BLaER1 (cell line): ENCODE measurements around the gene NEURL1B.

Experiments
- H3K27ac ChIP-seq: shearing (Covaris generic); formaldehyde crosslinking; 2 replicates; pipeline ENCODE4 v1.8.1; 2022
- H3K27me3 ChIP-seq: shearing (Covaris generic); formaldehyde crosslinking; 2 replicates; pipeline ENCODE4 v1.8.1; 2022
- H3K36me3 ChIP-seq: shearing (Covaris generic); formaldehyde crosslinking; 2 replicates; pipeline ENCODE4 v1.8.1; 2022
- H3K4me1 ChIP-seq: shearing (Covaris generic); formaldehyde crosslinking; 2 replicates; pipeline ENCODE4 v1.8.1; 2022
- H3K4me2 ChIP-seq: shearing (Covaris generic); formaldehyde crosslinking; 2 replicates; pipeline ENCODE4 v1.8.1; 2022
- H3K4me3 ChIP-seq: shearing (Covaris generic); formaldehyde crosslinking; 2 replicates; pipeline ENCODE4 v1.8.1; 2022
- H3K9ac ChIP-seq: shearing (Covaris generic); formaldehyde crosslinking; 2 replicates; pipeline ENCODE4 v1.8.1; 2022
- H3K9me3 ChIP-seq: shearing (Covaris generic); formaldehyde crosslinking; 2 replicates; pipeline ENCODE4 v1.8.1; 2022
- H4K20me1 ChIP-seq: shearing (Covaris generic); formaldehyde crosslinking; 2 replicates; pipeline ENCODE4 v1.8.1; 2022
- Cebpa-rat ChIP-seq: shearing (Covaris generic); IDR thresholded peaks from 2 replicates; pipeline ENCODE4 v1.8.1; 2022

NEURL1B gene

GRCh38 chr5:172632346-172633092, 8.5 kb upstream of the NEURL1B start:
- Histone ChIP-seq H3K4me3 (no peak overlapping the region), H3K27ac (no peak overlapping the region)
- no peak for TF ChIP-seq Cebpa-rat

GRCh38 chr5:172633403-172633970, 7.6 kb upstream of the NEURL1B start:
- no peak overlapping the region for H3K27ac ChIP-seq
- H3K36me3 ChIP-seq = no peaks in the 10 kb centered on the region
- H3K27me3 ChIP-seq = no peaks in the 10 kb centered on the region
- TF ChIP-seq Cebpa-rat = no peak
- no peaks in the 10 kb centered on the region for H3K9me3 ChIP-seq
- no peak overlapping the region for H3K9ac ChIP-seq
- no peaks in the 10 kb centered on the region for H4K20me1 ChIP-seq
- no peak overlapping the region for H3K4me2 ChIP-seq
- peaks cover 30% of the 10 kb centered on the region for H3K4me1 ChIP-seq
- no peak overlapping the region for H3K4me3 ChIP-seq

More at GRCh38 chr5:172632346-172633092, 8.5 kb upstream of the NEURL1B start:
- Histone ChIP-seq H3K27me3 (no peaks in the 10 kb centered on the region), H3K4me2 (peak overlapping the region; percentile 32), H3K9me3 (no peaks in the 10 kb centered on the region), H3K36me3 (no peaks in the 10 kb centered on the region), H4K20me1 (no peaks in the 10 kb centered on the region), H3K9ac (no peak overlapping the region), H3K4me1 (peaks cover 20% of the 10 kb centered on the region)

GRCh38 chr5:172634106-172634899, 6.8 kb upstream of the NEURL1B start:
- Histone ChIP-seq H3K4me1 (peaks cover 38% of the 10 kb centered on the region), H3K36me3 (no peaks in the 10 kb centered on the region), H3K27ac (no peak overlapping the region), H3K4me2 (no peak overlapping the region), H3K27me3 (no peaks in the 10 kb centered on the region), H3K9me3 (no peaks in the 10 kb centered on the region), H4K20me1 (no peaks in the 10 kb centered on the region), H3K4me3 (no peak overlapping the region), H3K9ac (no peak overlapping the region)
- no peak for TF ChIP-seq Cebpa-rat

GRCh38 chr5:172635038-172635437, 6.0 kb upstream of the NEURL1B start:
- no peak overlapping the region for H3K4me2 ChIP-seq
- peaks cover 45% of the 10 kb centered on the region for H3K4me1 ChIP-seq
- H3K27ac ChIP-seq = no peak overlapping the region
- no peak overlapping the region for H3K9ac ChIP-seq
- no peaks in the 10 kb centered on the region for H3K9me3 ChIP-seq
- TF ChIP-seq Cebpa-rat = no peak
- no peak overlapping the region for H3K4me3 ChIP-seq
- no peaks in the 10 kb centered on the region for H3K36me3 ChIP-seq
- no peaks in the 10 kb centered on the region for H3K27me3 ChIP-seq
- H4K20me1 ChIP-seq = no peaks in the 10 kb centered on the region

GRCh38 chr5:172636279-172637050, 4.6 kb upstream of the NEURL1B start:
- Histone ChIP-seq H3K4me2 (peak overlapping the region; percentile 62), H3K36me3 (no peaks in the 10 kb centered on the region), H3K4me3 (no peak overlapping the region), H4K20me1 (no peaks in the 10 kb centered on the region), H3K4me1 (peaks cover 53% of the 10 kb centered on the region), H3K9me3 (no peaks in the 10 kb centered on the region), H3K27ac (no peak overlapping the region), H3K27me3 (no peaks in the 10 kb centered on the region), H3K9ac (no peak overlapping the region)
- no peak for TF ChIP-seq Cebpa-rat

- Histone ChIP-seq H3K9me3 (no peaks in the 10 kb centered on the region), H4K20me1 (no peaks in the 10 kb centered on the region), H3K27me3 (no peaks in the 10 kb centered on the region), H3K4me1 (peaks cover 53% of the 10 kb centered on the region), H3K9ac (no peak overlapping the region), H3K27ac (no peak overlapping the region), H3K36me3 (no peaks in the 10 kb centered on the region), H3K4me2 (peak overlapping the region; percentile 62), H3K4me3 (no peak overlapping the region)
- no peak for TF ChIP-seq Cebpa-rat
These were observed 3.9 kb upstream of the NEURL1B start for GRCh38 chr5:172637110-172637580.

- no peaks in the 10 kb centered on the region for H3K36me3 ChIP-seq
- H3K4me2 ChIP-seq = peak overlapping the region; percentile 62
- no peaks in the 10 kb centered on the region for H3K9me3 ChIP-seq
- peaks cover 47% of the 10 kb centered on the region for H3K4me1 ChIP-seq
- no peak overlapping the region for H3K4me3 ChIP-seq
- no peak for TF ChIP-seq Cebpa-rat
- H3K27ac ChIP-seq = no peak overlapping the region; the same call in 1 of the 2 replicates
- no peaks in the 10 kb centered on the region for H3K27me3 ChIP-seq
- H4K20me1 ChIP-seq = no peaks in the 10 kb centered on the region
- no peak overlapping the region; the same call in 1 of the 2 replicates for H3K9ac ChIP-seq
These were observed 3.3 kb upstream of the NEURL1B start for GRCh38 chr5:172637740-172638139.

GRCh38 chr5:172638209-172638768, 2.8 kb upstream of the NEURL1B start:
- Histone ChIP-seq H3K27me3 (no peaks in the 10 kb centered on the region), H4K20me1 (no peaks in the 10 kb centered on the region), H3K27ac (no peak overlapping the region), H3K36me3 (no peaks in the 10 kb centered on the region), H3K4me1 (peaks cover 47% of the 10 kb centered on the region), H3K4me2 (peak overlapping the region; percentile 62), H3K9me3 (no peaks in the 10 kb centered on the region), H3K4me3 (no peak overlapping the region), H3K9ac (no peak overlapping the region; the same call in 1 of the 2 replicates)
- no peak for TF ChIP-seq Cebpa-rat

- Histone ChIP-seq H3K4me1 (peaks cover 65% of the 10 kb centered on the region), H3K9ac (peak overlapping the region; percentile 89; the same call in 1 of the 2 replicates), H3K36me3 (peaks cover 14% of the 10 kb centered on the region), H3K27ac (no peak overlapping the region; the same call in 1 of the 2 replicates), H3K27me3 (no peaks in the 10 kb centered on the region), H3K9me3 (no peaks in the 10 kb centered on the region), H3K4me3 (peak overlapping the region; percentile 85; the same call in 1 of the 2 replicates), H4K20me1 (peaks cover 8% of the 10 kb centered on the region), H3K4me2 (peak overlapping the region; percentile 96)
- no peak for TF ChIP-seq Cebpa-rat
These were observed 924 bp upstream of the NEURL1B start for GRCh38 chr5:172640139-172640538.
